Measurements from ENCODE around the gene FOXN1. TPM values are rescaled to one million over a fixed set of nuclear protein-coding genes. Genes with fewer than 3 reads are reported as not detected.

FOXN1 gene
- total and polyA plus RNA-seq, 2 of the 13 experiments (the other 11 are each of a cell fraction or from before 2014, with no cell fraction given): 0.01 TPM; not detected in 1

DNA sequence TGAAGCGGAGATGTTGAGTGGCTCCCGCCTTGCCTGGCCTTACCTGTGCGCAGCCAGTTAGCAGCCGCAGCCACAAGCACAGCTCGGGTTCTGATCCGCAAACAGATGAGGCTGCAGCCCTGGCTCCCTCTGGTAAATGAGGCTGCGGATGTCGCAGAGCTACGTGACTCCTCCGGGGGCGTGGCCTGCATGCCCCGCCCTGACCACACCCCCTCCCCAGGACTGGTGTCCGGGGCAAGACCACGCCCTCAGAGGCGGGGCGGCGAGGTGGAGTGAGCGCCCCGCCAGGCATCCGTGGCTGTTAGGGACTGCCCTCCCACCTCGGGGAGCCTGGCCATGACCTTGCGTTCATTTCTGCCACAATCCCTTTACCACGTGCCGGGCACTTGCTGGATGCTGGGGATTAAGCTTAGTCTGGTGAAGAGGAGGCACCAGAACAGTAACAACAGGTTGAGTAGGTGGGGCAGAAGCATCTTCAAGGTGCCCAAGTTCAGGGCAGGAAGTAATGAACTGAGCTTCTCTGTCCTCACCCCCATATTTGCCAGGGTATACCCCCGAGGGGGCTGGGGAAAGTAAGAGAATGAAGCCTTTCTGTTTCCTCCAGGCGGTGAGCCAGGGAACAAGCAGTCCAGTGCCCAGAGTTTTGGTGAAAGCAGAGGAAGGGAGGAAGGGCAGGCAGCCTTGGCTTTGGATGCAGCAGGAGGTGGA lies 70.8 kb downstream of the FOXN1 start, which contains the start of gene ALDOC (continued):
- TF ChIP-seq, protein P1, sequence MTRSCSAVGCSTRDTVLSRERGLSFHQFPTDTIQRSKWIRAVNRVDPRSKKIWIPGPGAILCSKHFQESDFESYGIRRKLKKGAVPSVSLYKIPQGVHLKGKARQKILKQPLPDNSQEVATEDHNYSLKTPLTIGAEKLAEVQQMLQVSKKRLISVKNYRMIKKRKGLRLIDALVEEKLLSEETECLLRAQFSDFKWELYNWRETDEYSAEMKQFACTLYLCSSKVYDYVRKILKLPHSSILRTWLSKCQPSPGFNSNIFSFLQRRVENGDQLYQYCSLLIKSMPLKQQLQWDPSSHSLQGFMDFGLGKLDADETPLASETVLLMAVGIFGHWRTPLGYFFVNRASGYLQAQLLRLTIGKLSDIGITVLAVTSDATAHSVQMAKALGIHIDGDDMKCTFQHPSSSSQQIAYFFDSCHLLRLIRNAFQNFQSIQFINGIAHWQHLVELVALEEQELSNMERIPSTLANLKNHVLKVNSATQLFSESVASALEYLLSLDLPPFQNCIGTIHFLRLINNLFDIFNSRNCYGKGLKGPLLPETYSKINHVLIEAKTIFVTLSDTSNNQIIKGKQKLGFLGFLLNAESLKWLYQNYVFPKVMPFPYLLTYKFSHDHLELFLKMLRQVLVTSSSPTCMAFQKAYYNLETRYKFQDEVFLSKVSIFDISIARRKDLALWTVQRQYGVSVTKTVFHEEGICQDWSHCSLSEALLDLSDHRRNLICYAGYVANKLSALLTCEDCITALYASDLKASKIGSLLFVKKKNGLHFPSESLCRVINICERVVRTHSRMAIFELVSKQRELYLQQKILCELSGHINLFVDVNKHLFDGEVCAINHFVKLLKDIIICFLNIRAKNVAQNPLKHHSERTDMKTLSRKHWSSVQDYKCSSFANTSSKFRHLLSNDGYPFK (CRISPR knock-in tag; IDR thresholded peaks at IDR 0.05; ENCODE audit: borderline replicate concordance): 0 out of 2 replicates have a peak, but pooled peaks have one; percentile 4
- TF ChIP-seq ZNF484 (CRISPR knock-in tag; IDR thresholded peaks at IDR 0.05; ENCODE audit: borderline replicate concordance, low read depth): no peak
- no peak; the same call in 1 of the 2 replicates for TF ChIP-seq RAD21 (CRISPR knock-in tag; IDR thresholded peaks at IDR 0.05)
- peak; percentile 66; the same call in 1 of the 2 replicates for TF ChIP-seq HOXD1 (CRISPR knock-in tag; IDR thresholded peaks at IDR 0.05)
- TF ChIP-seq FOXK1 (CRISPR knock-in tag; IDR thresholded peaks at IDR 0.05; ENCODE audit: borderline replicate concordance, low read depth): peak; percentile 68; the same call in 1 of the 2 replicates
- TF ChIP-seq FOXJ3 (CRISPR knock-in tag; IDR thresholded peaks at IDR 0.05; ENCODE audit: borderline replicate concordance): no peak
- TF ChIP-seq, protein P2, sequence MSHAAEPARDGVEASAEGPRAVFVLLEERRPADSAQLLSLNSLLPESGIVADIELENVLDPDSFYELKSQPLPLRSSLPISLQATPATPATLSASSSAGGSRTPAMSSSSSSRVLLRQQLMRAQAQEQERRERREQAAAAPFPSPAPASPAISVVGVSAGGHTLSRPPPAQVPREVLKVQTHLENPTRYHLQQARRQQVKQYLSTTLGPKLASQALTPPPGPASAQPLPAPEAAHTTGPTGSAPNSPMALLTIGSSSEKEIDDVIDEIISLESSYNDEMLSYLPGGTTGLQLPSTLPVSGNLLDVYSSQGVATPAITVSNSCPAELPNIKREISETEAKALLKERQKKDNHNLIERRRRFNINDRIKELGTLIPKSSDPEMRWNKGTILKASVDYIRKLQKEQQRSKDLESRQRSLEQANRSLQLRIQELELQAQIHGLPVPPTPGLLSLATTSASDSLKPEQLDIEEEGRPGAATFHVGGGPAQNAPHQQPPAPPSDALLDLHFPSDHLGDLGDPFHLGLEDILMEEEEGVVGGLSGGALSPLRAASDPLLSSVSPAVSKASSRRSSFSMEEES (CRISPR knock-in tag; IDR thresholded peaks at IDR 0.05): peak; percentile 88
- TF ChIP-seq, protein P3, sequence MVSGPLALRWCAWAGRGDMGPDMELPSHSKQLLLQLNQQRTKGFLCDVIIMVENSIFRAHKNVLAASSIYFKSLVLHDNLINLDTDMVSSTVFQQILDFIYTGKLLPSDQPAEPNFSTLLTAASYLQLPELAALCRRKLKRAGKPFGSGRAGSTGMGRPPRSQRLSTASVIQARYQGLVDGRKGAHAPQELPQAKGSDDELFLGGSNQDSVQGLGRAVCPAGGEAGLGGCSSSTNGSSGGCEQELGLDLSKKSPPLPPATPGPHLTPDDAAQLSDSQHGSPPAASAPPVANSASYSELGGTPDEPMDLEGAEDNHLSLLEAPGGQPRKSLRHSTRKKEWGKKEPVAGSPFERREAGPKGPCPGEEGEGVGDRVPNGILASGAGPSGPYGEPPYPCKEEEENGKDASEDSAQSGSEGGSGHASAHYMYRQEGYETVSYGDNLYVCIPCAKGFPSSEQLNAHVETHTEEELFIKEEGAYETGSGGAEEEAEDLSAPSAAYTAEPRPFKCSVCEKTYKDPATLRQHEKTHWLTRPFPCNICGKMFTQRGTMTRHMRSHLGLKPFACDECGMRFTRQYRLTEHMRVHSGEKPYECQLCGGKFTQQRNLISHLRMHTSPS (CRISPR knock-in tag; IDR thresholded peaks at IDR 0.05; ENCODE audit: low read depth): 0 out of 2 replicates have a peak, but pooled peaks have one; percentile 44
- peak; percentile 90 for TF ChIP-seq ARNTL (CRISPR knock-in tag; IDR thresholded peaks at IDR 0.05)
- TF ChIP-seq, protein P4, sequence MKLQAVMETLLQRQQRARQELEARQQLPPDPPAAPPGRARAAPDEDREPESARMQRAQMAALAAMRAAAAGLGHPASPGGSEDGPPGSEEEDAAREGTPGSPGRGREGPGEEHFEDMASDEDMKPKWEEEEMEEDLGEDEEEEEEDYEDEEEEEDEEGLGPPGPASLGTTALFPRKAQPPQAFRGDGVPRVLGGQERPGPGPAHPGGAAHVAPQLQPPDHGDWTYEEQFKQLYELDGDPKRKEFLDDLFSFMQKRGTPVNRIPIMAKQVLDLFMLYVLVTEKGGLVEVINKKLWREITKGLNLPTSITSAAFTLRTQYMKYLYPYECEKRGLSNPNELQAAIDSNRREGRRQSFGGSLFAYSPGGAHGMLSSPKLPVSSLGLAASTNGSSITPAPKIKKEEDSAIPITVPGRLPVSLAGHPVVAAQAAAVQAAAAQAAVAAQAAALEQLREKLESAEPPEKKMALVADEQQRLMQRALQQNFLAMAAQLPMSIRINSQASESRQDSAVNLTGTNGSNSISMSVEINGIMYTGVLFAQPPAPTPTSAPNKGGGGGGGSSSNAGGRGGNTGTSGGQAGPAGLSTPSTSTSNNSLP (IDR thresholded peaks at IDR 0.05; ENCODE audit: low read depth, low read length): no peak
- peak; percentile 39; the same call in 1 of the 2 replicates for TF ChIP-seq THAP11 (CRISPR knock-in tag; IDR thresholded peaks at IDR 0.05)
- peak; percentile 86; the same call in 1 of the 2 replicates for TF ChIP-seq ZFP1 (CRISPR knock-in tag; IDR thresholded peaks at IDR 0.05)
- no peak for TF ChIP-seq RARG (CRISPR knock-in tag; IDR thresholded peaks at IDR 0.05; ENCODE audit: low read depth)
- TF ChIP-seq NCOA1 (CRISPR knock-in tag; IDR thresholded peaks at IDR 0.05): no peak
- TF ChIP-seq HOXA5 (CRISPR knock-in tag; IDR thresholded peaks at IDR 0.05): no peak; the same call in 1 of the 2 replicates
- no peak for TF ChIP-seq ZNF678 (CRISPR knock-in tag; IDR thresholded peaks at IDR 0.05)
- TF ChIP-seq MAF1 (CRISPR knock-in tag; IDR thresholded peaks at IDR 0.05; ENCODE audit: borderline replicate concordance): 0 out of 2 replicates have a peak, but pooled peaks have one; percentile 35
- peak; percentile 47 for TF ChIP-seq CREB1 (IDR thresholded peaks at IDR 0.05)
- 0 out of 2 replicates have a peak, but pooled peaks have one; percentile 31 for TF ChIP-seq CREB1 (CRISPR knock-in tag; IDR thresholded peaks at IDR 0.05)
- TF ChIP-seq, protein P5, sequence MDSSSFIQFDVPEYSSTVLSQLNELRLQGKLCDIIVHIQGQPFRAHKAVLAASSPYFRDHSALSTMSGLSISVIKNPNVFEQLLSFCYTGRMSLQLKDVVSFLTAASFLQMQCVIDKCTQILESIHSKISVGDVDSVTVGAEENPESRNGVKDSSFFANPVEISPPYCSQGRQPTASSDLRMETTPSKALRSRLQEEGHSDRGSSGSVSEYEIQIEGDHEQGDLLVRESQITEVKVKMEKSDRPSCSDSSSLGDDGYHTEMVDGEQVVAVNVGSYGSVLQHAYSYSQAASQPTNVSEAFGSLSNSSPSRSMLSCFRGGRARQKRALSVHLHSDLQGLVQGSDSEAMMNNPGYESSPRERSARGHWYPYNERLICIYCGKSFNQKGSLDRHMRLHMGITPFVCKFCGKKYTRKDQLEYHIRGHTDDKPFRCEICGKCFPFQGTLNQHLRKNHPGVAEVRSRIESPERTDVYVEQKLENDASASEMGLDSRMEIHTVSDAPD (CRISPR knock-in tag; IDR thresholded peaks at IDR 0.05): peak; percentile 83
- peak; percentile 70 for TF ChIP-seq AGO2 (optimal IDR thresholded peaks at IDR 0.05; ENCODE audit: low read depth, low read length)

Data from HepG2 (cell line).